Measurements from ENCODE around the gene SLAMF9.

- TF ChIP-seq, protein P1, sequence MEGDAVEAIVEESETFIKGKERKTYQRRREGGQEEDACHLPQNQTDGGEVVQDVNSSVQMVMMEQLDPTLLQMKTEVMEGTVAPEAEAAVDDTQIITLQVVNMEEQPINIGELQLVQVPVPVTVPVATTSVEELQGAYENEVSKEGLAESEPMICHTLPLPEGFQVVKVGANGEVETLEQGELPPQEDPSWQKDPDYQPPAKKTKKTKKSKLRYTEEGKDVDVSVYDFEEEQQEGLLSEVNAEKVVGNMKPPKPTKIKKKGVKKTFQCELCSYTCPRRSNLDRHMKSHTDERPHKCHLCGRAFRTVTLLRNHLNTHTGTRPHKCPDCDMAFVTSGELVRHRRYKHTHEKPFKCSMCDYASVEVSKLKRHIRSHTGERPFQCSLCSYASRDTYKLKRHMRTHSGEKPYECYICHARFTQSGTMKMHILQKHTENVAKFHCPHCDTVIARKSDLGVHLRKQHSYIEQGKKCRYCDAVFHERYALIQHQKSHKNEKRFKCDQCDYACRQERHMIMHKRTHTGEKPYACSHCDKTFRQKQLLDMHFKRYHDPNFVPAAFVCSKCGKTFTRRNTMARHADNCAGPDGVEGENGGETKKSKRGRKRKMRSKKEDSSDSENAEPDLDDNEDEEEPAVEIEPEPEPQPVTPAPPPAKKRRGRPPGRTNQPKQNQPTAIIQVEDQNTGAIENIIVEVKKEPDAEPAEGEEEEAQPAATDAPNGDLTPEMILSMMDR (conservative IDR thresholded peaks at IDR 0.05; ENCODE audit: low read length) = no peak
- no peak for TF ChIP-seq EZH2phosphoT487 (IDR thresholded peaks at IDR 0.05; ENCODE audit: borderline replicate concordance, low read depth, low read length)
Measured at GRCh38 chr1:159915571-159916241, 38.3 kb downstream of the SLAMF9 start.

Measured in OCI-LY7 (cell line).